ENCODE measurements around the gene UNC93A. TPM values are rescaled to one million over a fixed set of nuclear protein-coding genes. Genes with fewer than 3 reads are reported as not detected.
A peak's percentile ranks its signal among the peaks of the same experiment; 100 is the strongest.
"Not testable (repeated sequence)": the region's sequence is repeated elsewhere in the genome, so short reads cannot be mapped to it uniquely, and the experiment has no call there.

Gene UNC93A
- polyA plus RNA-seq, 3 donors, result 4.2 to 15.2 (median 7.8) TPM

GRCh38 chr6:167338541-167339117, 47.5 kb downstream of the UNC93A start:
- DNase-seq, result no peak

GRCh38 chr6:167341038-167341583, 50.0 kb downstream of the UNC93A start:
- DNase-seq, result no peak

- no peak for DNase-seq
Measured at GRCh38 chr6:167341665-167342655, 50.8 kb downstream of the UNC93A start.

GRCh38 chr6:167342879-167343610, 51.9 kb downstream of the UNC93A start:
- DNase-seq, result no peak

- no peak for DNase-seq
Measured at GRCh38 chr6:167345348-167345747, 54.2 kb downstream of the UNC93A start.

- DNase-seq, result no peak
Measured at GRCh38 chr6:167345960-167346359, 54.8 kb downstream of the UNC93A start.

GRCh38 chr6:167347226-167347625, 56.1 kb downstream of the UNC93A start:
- DNase-seq, result no peak

GRCh38 chr6:167349631-167350274, 58.6 kb downstream of the UNC93A start:
- no peak for DNase-seq

GRCh38 chr6:167350275-167350696, 59.2 kb downstream of the UNC93A start:
- DNase-seq, result no peak

- DNase-seq, result peak; percentile 79
Measured at GRCh38 chr6:167350731-167351655, 59.9 kb downstream of the UNC93A start.

- no peak for DNase-seq
Measured at GRCh38 chr6:167351656-167352345, 60.7 kb downstream of the UNC93A start.

- no peak for DNase-seq
Measured at GRCh38 chr6:167356874-167357273, 65.8 kb downstream of the UNC93A start.

- DNase-seq, result not testable (repeated sequence)
Measured at GRCh38 chr6:167358394-167358793, 67.3 kb downstream of the UNC93A start.

- not testable (repeated sequence) for DNase-seq
Measured at GRCh38 chr6:167361170-167361569, 70.1 kb downstream of the UNC93A start.

Other genes starting within 250 kb of the UNC93A start
- gene CCR6, start 168.2 kb upstream of the UNC93A start, polyA plus RNA-seq (ENCODE audit: insufficient read length in 3 of 3), result not detected
- under 1 TPM in 1 of 3 donors, not detected in 2; 0.10 TPM for gene GPR31, start 133.3 kb upstream of the UNC93A start, polyA plus RNA-seq (ENCODE audit: insufficient read length in 3 of 3)
- 1 to 10 TPM in 1 of 3 donors, under 1 TPM in 2; 0.84 to 1.4 (median 0.97) TPM for gene TTLL2, start 33.8 kb downstream of the UNC93A start, polyA plus RNA-seq (ENCODE audit: insufficient read length in 3 of 3)